K562 (cell line): ENCODE results near the gene TRA2B. TPM values are rescaled to one million over a fixed set of nuclear protein-coding genes. Genes with fewer than 3 reads are reported as not detected.
A peak's percentile ranks its signal among the peaks of the same experiment; 100 is the strongest.

Experiments used
- ATAC-seq: fragments of 200-7000 bp; cut with Tn5 transposase; 3 replicates; pipeline ENCODE4 v1.9.1; 2020; ENCODE audit warnings: moderate library complexity
- BruUV-seq: library from RNA; stranded (reverse); fragments of 400-500 nt; replicated peaks from 2 replicates; lab custom pipeline; 2021; lab: Mats Ljungman, UMichigan
- CTCF ChIA-PET: fragments of 300-600 bp; formaldehyde crosslinking; extraction: SDS; loops from one replicate; lab custom pipeline; 2021; ENCODE audit warnings: low intra/inter-chr PET ratio; lab: Yijun Ruan, JAX
- POLR2A ChIA-PET: fragments of 300-600, 350-650 bp; sonication (Branson Sonifier 250); formaldehyde crosslinking; extraction: SDS; loops from one replicate; lab custom pipeline; 2021; ENCODE audit warnings: antibody characterized with exemption, inconsistent platforms; lab: Yijun Ruan, JAX
- DNase-seq, 4 experiments: peaks; one replicate each; pipeline versions ENCODE4 v3.0.0 to v3.0.0-alpha.2; 2011 to 2018; ENCODE audit warnings: low spot score in 3 of 4, mixed read lengths in 3 of 4; ENCODE audit errors: extremely low read depth in 1 of 4
- FAIRE-seq: peaks from 2 replicates; lab custom pipeline; 2011; peaks lifted over from hg19 to GRCh38; lab: Jason Lieb, UNC
- H2AFZ ChIP-seq: 2 replicates; pipeline ENCODE4 v1.6.0; 2011; ENCODE audit warnings: low read depth, low read length, control low read depth, inconsistent platforms
- H3K27ac ChIP-seq: fragments of 200-600 bp; 3 replicates; pipeline ENCODE4 v1.8.0; 2011; ENCODE audit warnings: low read depth, mild to moderate bottlenecking, control low read depth, inconsistent platforms, low read length, moderate library complexity, mixed read lengths; ENCODE audit errors: extremely low read depth
- H3K27me3 ChIP-seq, 2 experiments: fragments of 300-600 bp in 1 of 2; 2 replicates in 1 of 2; 3 replicates in 1 of 2; pipeline versions ENCODE4 v1.6.0 to v1.8.0; 2011; ENCODE audit warnings: inconsistent platforms in 2 of 2, low read length in 2 of 2, mild to moderate bottlenecking in 1 of 2, mixed read lengths in 1 of 2, moderate library complexity in 1 of 2; ENCODE audit not compliant: control insufficient read depth in 2 of 2, insufficient read depth in 2 of 2
- H3K36me3 ChIP-seq: fragments of 300-600 bp; 3 replicates; pipeline ENCODE4 v1.8.0; 2011; ENCODE audit warnings: mild to moderate bottlenecking, low read length, inconsistent platforms; ENCODE audit not compliant: control insufficient read depth, insufficient read depth
- H3K4me1 ChIP-seq, 2 experiments: fragments of 200-600 bp in 1 of 2; replicated peaks in 1 of 2; 2 replicates in 1 of 2; 3 replicates in 1 of 2; pipeline versions ENCODE4 v1.5.1 to v1.8.0; 2011; ENCODE audit warnings: inconsistent platforms in 2 of 2, low read length in 2 of 2, mild to moderate bottlenecking in 1 of 2, mixed read lengths in 1 of 2, moderate library complexity in 1 of 2; ENCODE audit not compliant: control insufficient read depth in 2 of 2, insufficient read depth in 2 of 2
- H3K4me2 ChIP-seq: 2 replicates; pipeline ENCODE4 v1.6.1; 2011; ENCODE audit warnings: low read length, control low read depth, inconsistent platforms, mixed read lengths; ENCODE audit not compliant: insufficient read depth
- H3K4me3 ChIP-seq: fragments of 200-600 bp; sonication (generic), shearing (Covaris generic); 2 replicates; pipeline ENCODE4 v1.5.1; 2016; ENCODE audit warnings: control low read depth, inconsistent platforms
- H3K79me2 ChIP-seq: fragments of 200-600 bp; 3 replicates; pipeline ENCODE4 v1.8.0; 2011; ENCODE audit warnings: low read length, inconsistent platforms; ENCODE audit not compliant: control insufficient read depth, insufficient read depth
- H3K9ac ChIP-seq, 2 experiments: 2 replicates each; pipeline versions ENCODE4 v1.6.0 to v1.6.1; 2011; ENCODE audit warnings: low read depth in 2 of 2, low read length in 2 of 2, control low read depth in 1 of 2, inconsistent platforms in 1 of 2, mild to moderate bottlenecking in 1 of 2, mixed read lengths in 1 of 2; ENCODE audit not compliant: insufficient read depth in 1 of 2
- H3K9me1 ChIP-seq: one replicate; pipeline ENCODE4 v1.6.0; 2011; ENCODE audit warnings: inconsistent platforms, mild to moderate bottlenecking, low read length, moderate library complexity; ENCODE audit not compliant: control insufficient read depth, insufficient read depth
- H3K9me3 ChIP-seq: replicated peaks from 2 replicates; pipeline ENCODE4 v1.5.1; 2011; ENCODE audit warnings: low read depth, low read length, inconsistent platforms; ENCODE audit not compliant: control insufficient read depth, insufficient read depth
- H4K20me1 ChIP-seq: replicated peaks from 2 replicates; pipeline ENCODE4 v1.6.1; 2011; ENCODE audit warnings: low read length, inconsistent platforms, mixed read lengths; ENCODE audit not compliant: control insufficient read depth, insufficient read depth
- BACH1 ChIP-seq: fragments of 200-800 bp; sonication (Bioruptor generic); IDR thresholded peaks from 2 replicates; pipeline ENCODE4 v1.6.1; 2016; ENCODE audit warnings: missing genetic modification characterization, missing compliant biosample characterization
- GABPB1 ChIP-seq: sonication (generic); formaldehyde crosslinking; IDR thresholded peaks from 2 replicates; pipeline ENCODE4 v1.8.0; 2022; ENCODE audit warnings: mild to moderate bottlenecking, missing genetic modification reagents
- ILK ChIP-seq: fragments of 450-650 bp; IDR thresholded peaks from 2 replicates; pipeline ENCODE4 v1.6.1; 2016; ENCODE audit warnings: missing genetic modification characterization, low read depth, mild to moderate bottlenecking, missing compliant biosample characterization, moderate library complexity, borderline replicate concordance
- PHTF2 ChIP-seq: fragments of 250-450 bp; sonication (Bioruptor Pico); IDR thresholded peaks from 2 replicates; pipeline ENCODE4 v1.5.0; 2021; ENCODE audit warnings: mild to moderate bottlenecking
- POLR2AphosphoS5 ChIP-seq: IDR thresholded peaks from 2 replicates; pipeline ENCODE4 v1.6.1; 2011; ENCODE audit warnings: mild to moderate bottlenecking, low read depth, low read length, moderate library complexity; ENCODE audit not compliant: control insufficient read depth, insufficient read depth
- RBM39 ChIP-seq: fragments of 200-400 bp; formaldehyde crosslinking; optimal IDR thresholded peaks from 2 replicates; pipeline ENCODE3; 2018; ENCODE audit warnings: low read depth, low read length
- SMARCC2 ChIP-seq: fragments of 450-650 bp; IDR thresholded peaks from 2 replicates; pipeline ENCODE4 v1.6.1; 2017; ENCODE audit warnings: antibody characterized with exemption, moderate library complexity, mild to moderate bottlenecking, low read depth
- SUPT5H ChIP-seq: fragments of 450-650 bp; IDR thresholded peaks from 2 replicates; pipeline ENCODE4 v1.6.1; 2016
- TCF7L2 ChIP-seq: fragments of 150-350 bp; IDR thresholded peaks from 2 replicates; pipeline ENCODE4 v1.6.1; 2016; ENCODE audit warnings: low read depth, mild to moderate bottlenecking, low read length, moderate library complexity
- TEAD2 ChIP-seq: fragments of 450-650 bp; IDR thresholded peaks from 2 replicates; pipeline ENCODE4 v1.6.1; 2016; ENCODE audit warnings: missing genetic modification characterization, control low read depth, missing compliant biosample characterization
- ZNF121 ChIP-seq: sonication (generic); formaldehyde crosslinking; conservative IDR thresholded peaks from 2 replicates; pipeline ENCODE4 v1.8.0; 2022; ENCODE audit warnings: missing genetic modification reagents
- ZNF146 ChIP-seq: IDR thresholded peaks from one replicate; pipeline ENCODE4 v1.6.1; 2018; ENCODE audit warnings: missing compliant biosample characterization; ENCODE audit not compliant: unreplicated experiment
- ZNF644 ChIP-seq: fragments of 200-800 bp; sonication (Bioruptor generic); IDR thresholded peaks from 2 replicates; pipeline ENCODE4 v1.6.1; 2016; ENCODE audit warnings: low read depth, missing genetic modification characterization, missing compliant biosample characterization
- WGBS: fragments of 100-300 bp; shearing (Covaris generic); methylation state at CpG from one replicate; pipeline ENCODE4 v1.1.6; 2016; ENCODE audit warnings: low coverage, mixed read lengths; ENCODE audit not compliant: insufficient coverage; ENCODE audit errors: missing lambda C conversion rate; 5-methylcytosine and 5-hydroxymethylcytosine counted together
- in situ Hi-C: fragments of 300-500 bp; cut with MboI; formaldehyde crosslinking; loops from 4 replicates; pipeline ENCODE4 v1.15.0; 2018; ENCODE audit warnings: inconsistent platforms, mixed read lengths
- intact Hi-C: fragments of 100-400 bp; cut with micrococcal nuclease; formaldehyde crosslinking; loops from 2 replicates; pipeline ENCODE4 v1.14.2; 2022
- polyA plus RNA-seq, 8 experiments: library from polyadenylated mRNA; depleted of rRNA in 4 of 8; stranded (reverse) in 5 of 8; unstranded in 3 of 8; fragments of >200 nt; fragmentation: Nextera tagmentation in 2 of 8; fragmentation: Illumina TruSeq in 1 of 8; extraction: Ambion mirVana in 2 of 8; extraction: Trizol in 1 of 8; gene quantifications; 2 replicates each; pipeline versions ENCODE4 v1.2.1 to v1.2.3, GENCODE V29; 2011 to 2014; ENCODE audit warnings: inconsistent platforms in 1 of 8, missing spikeins in 1 of 8
- total RNA-seq, 7 experiments: library from RNA; depleted of rRNA in 6 of 7; stranded (reverse); fragments of >200 nt in 6 of 7; fragmentation: Illumina TruSeq in 2 of 7; extraction: Trizol in 2 of 7; gene quantifications; 2 replicates each; pipeline versions ENCODE4 v1.2.1 to v1.2.3, GENCODE V29; 2011 to 2021; ENCODE audit warnings: low replicate concordance in 1 of 7
- TF ChIP-seq, protein P1 (sequence below), 2 experiments: fragments of 200-800 bp in 1 of 2; sonication (Bioruptor generic) in 1 of 2; sonication (generic) in 1 of 2; formaldehyde crosslinking in 1 of 2; IDR thresholded peaks in 1 of 2; conservative IDR thresholded peaks in 1 of 2; 2 replicates each; pipeline versions ENCODE4 v1.5.0 to v1.6.1; 2016 to 2020; ENCODE audit warnings: missing compliant biosample characterization in 1 of 2, missing genetic modification characterization in 1 of 2, missing genetic modification reagents in 1 of 2
- TF ChIP-seq, protein P2 (sequence below), 2 experiments: fragments of 150-350 bp in 1 of 2; IDR thresholded peaks; 2 replicates each; pipeline ENCODE4 v1.6.1; 2012 to 2016; ENCODE audit warnings: low read depth in 2 of 2, low read length in 2 of 2, mild to moderate bottlenecking in 1 of 2, moderate library complexity in 1 of 2
- TF ChIP-seq, protein P3 (sequence below): fragments of 450-650 bp; formaldehyde crosslinking; conservative IDR thresholded peaks from 2 replicates; pipeline ENCODE4 v1.4.0; 2022; ENCODE audit warnings: mild to moderate bottlenecking, missing genetic modification characterization

Gene TRA2B
- total and polyA plus RNA-seq, 9 of the 15 experiments (the other 6 are each of a cell fraction or from before 2014, with no cell fraction given): 105 to 411 (median 278) TPM

DNA sequence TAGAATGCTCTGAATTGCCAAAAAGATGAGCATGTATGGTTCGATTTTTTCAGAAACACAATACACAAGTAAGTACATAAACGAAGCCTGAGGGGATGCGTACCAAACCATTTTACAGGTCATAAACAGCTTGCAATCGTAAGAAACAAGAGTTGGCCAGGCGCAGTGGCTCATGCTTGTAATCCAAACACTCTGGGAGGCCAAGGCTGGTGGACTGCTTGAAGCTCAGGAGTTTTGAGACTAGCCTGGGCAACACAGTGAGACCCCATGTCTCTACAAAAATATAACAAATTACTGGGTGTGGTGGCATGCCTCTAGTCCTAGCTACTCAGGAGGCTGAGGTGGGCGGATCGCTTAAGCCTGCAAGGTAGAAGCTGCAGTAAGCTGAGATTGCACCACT lies 13.4 kb downstream of the TRA2B start:
- in situ Hi-C loops: no loop called here
- CTCF ChIA-PET: no interaction called here
- POLR2A ChIA-PET: interaction anchor here (0.6 to 8.7 kb wide), 5 partner anchors 8 to 295 kb away, joined by 3 to 64 read pairs (median 55); partner anchors contain the start of gene TRA2B
- WGBS: 91% methylated on average over 7 of the region's 7 CpGs
- H3K9me1 ChIP-seq: peaks cover 2% of the 10 kb centered on the region
- no peaks in the 10 kb centered on the region for H3K9me3 ChIP-seq
- H3K79me2 ChIP-seq: peaks cover 97% of the 10 kb centered on the region
- peaks cover 0 to 14% of the 10 kb centered on the region in 2 experiments; a peak in 2 of 5 replicates for H3K4me1 ChIP-seq
- DNase-seq (no peak), FAIRE-seq (no peak), ATAC-seq (no peak)
- BruUV-seq: no TSS peak
- H3K36me3 ChIP-seq: peaks cover 99% of the 10 kb centered on the region
- peaks cover 55% of the 10 kb centered on the region for H4K20me1 ChIP-seq
- no peak overlapping the region for H3K27ac ChIP-seq
- intact Hi-C loops: no loop called here
- no peaks in the 10 kb centered on the region for H3K27me3 ChIP-seq
- no peak overlapping the region for H3K4me3 ChIP-seq
- H3K4me2 ChIP-seq: no peak overlapping the region
- H2AFZ ChIP-seq: no peak overlapping the region
- H3K9ac ChIP-seq: no peak overlapping the region
- TF ChIP-seq BACH1 (tag): no peak
- TF ChIP-seq ZNF121 (CRISPR knock-in tag): peak; percentile 76
- TF ChIP-seq SMARCC2: no peak
- TF ChIP-seq ILK (tag): no peak
- no peak for TF ChIP-seq GABPB1 (CRISPR knock-in tag)
- TF ChIP-seq, protein P1, sequence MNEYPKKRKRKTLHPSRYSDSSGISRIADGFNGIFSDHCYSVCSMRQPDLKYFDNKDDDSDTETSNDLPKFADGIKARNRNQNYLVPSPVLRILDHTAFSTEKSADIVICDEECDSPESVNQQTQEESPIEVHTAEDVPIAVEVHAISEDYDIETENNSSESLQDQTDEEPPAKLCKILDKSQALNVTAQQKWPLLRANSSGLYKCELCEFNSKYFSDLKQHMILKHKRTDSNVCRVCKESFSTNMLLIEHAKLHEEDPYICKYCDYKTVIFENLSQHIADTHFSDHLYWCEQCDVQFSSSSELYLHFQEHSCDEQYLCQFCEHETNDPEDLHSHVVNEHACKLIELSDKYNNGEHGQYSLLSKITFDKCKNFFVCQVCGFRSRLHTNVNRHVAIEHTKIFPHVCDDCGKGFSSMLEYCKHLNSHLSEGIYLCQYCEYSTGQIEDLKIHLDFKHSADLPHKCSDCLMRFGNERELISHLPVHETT (CRISPR knock-in tag; conservative IDR thresholded peaks at IDR 0.05 in 1 of 2, IDR thresholded peaks at IDR 0.05 in 1 of 2): no peak
- TF ChIP-seq TEAD2 (tag): no peak
- TF ChIP-seq ZNF644 (tag): no peak
- TF ChIP-seq RBM39: no peak
- TF ChIP-seq, protein P2, sequence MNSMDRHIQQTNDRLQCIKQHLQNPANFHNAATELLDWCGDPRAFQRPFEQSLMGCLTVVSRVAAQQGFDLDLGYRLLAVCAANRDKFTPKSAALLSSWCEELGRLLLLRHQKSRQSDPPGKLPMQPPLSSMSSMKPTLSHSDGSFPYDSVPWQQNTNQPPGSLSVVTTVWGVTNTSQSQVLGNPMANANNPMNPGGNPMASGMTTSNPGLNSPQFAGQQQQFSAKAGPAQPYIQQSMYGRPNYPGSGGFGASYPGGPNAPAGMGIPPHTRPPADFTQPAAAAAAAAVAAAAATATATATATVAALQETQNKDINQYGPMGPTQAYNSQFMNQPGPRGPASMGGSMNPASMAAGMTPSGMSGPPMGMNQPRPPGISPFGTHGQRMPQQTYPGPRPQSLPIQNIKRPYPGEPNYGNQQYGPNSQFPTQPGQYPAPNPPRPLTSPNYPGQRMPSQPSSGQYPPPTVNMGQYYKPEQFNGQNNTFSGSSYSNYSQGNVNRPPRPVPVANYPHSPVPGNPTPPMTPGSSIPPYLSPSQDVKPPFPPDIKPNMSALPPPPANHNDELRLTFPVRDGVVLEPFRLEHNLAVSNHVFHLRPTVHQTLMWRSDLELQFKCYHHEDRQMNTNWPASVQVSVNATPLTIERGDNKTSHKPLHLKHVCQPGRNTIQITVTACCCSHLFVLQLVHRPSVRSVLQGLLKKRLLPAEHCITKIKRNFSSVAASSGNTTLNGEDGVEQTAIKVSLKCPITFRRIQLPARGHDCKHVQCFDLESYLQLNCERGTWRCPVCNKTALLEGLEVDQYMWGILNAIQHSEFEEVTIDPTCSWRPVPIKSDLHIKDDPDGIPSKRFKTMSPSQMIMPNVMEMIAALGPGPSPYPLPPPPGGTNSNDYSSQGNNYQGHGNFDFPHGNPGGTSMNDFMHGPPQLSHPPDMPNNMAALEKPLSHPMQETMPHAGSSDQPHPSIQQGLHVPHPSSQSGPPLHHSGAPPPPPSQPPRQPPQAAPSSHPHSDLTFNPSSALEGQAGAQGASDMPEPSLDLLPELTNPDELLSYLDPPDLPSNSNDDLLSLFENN (IDR thresholded peaks at IDR 0.05; ENCODE audit: low read depth in 2 of 2, low read length in 2 of 2): no peak
- TF ChIP-seq PHTF2 (CRISPR knock-in tag): no peak
- 0 out of 2 replicates have a peak, but pooled peaks have one; percentile 1 for TF ChIP-seq SUPT5H
- TF ChIP-seq ZNF146 (CRISPR knock-in tag): no peak
- TF ChIP-seq POLR2AphosphoS5: peak; percentile 56; the same call in 1 of the 2 replicates
- TF ChIP-seq, protein P3, sequence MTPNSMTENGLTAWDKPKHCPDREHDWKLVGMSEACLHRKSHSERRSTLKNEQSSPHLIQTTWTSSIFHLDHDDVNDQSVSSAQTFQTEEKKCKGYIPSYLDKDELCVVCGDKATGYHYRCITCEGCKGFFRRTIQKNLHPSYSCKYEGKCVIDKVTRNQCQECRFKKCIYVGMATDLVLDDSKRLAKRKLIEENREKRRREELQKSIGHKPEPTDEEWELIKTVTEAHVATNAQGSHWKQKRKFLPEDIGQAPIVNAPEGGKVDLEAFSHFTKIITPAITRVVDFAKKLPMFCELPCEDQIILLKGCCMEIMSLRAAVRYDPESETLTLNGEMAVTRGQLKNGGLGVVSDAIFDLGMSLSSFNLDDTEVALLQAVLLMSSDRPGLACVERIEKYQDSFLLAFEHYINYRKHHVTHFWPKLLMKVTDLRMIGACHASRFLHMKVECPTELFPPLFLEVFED (CRISPR knock-in tag): no peak
- TF ChIP-seq TCF7L2: no peak
